ENCODE measurements around the gene TNK2. TPM values are rescaled to one million over a fixed set of nuclear protein-coding genes. Genes with fewer than 3 reads are reported as not detected.
A peak's percentile ranks its signal among the peaks of the same experiment; 100 is the strongest.
"Not testable (repeated sequence)": the region's sequence is repeated elsewhere in the genome, so short reads cannot be mapped to it uniquely, and the experiment has no call there.

TNK2 gene
- total RNA-seq, 4 donors from 2014 or later, result 6.1 to 81.2 (median 24.4) TPM

DNA sequence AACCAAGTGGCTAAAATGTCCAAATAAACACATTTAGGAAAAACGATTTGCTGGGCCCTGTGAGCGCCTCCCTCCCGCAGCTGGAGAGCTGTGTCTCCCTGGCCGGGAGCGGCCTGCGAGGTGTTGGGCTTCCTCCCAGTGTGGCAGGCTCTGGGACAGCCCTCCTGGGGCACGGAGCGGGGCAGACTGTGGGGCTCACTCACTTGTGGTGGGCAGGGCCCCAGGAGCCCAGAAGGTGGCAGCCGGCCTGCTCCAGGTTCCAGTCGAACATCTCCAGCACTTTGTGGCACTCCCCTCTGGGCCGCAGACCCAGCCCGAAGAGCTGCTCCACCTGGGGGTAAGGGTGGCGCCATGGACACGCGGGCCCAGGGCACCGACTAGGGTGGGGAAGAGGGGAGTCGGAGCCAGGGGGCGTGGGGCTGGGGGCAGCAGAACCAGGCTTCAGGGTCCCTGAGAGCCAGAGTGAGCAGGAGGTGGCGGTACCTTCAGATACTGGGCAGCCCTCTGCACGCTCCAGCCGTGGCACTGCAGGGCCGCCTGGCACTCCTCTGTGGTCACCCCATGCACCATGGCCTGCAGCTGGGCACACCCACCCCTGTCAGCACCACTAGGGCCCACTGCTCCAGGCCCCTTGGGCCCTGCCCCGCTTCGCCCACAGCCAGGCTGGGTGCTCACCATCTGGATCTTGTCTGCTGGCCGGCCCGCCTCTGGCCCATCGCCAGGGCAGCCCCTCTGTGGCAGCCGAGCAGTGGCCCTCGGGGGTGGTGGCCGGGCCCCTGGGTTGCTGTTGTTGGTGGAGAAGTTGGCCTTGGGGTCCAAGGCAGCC lies 41.5 kb downstream of the TNK2 start:
- Histone ChIP-seq H3K9me3 (no peaks in the 10 kb centered on the region), H3K27me3 (no peaks in the 10 kb centered on the region), H3K4me3 (no peak overlapping the region), H3K4me1 (no peaks in the 10 kb centered on the region), H3K27ac (no peak overlapping the region), H3K36me3 (no peaks in the 10 kb centered on the region)
- no peak for DNase-seq
- no peak for TF ChIP-seq POLR2A (IDR thresholded peaks at IDR 0.05)
- TF ChIP-seq, protein P1, sequence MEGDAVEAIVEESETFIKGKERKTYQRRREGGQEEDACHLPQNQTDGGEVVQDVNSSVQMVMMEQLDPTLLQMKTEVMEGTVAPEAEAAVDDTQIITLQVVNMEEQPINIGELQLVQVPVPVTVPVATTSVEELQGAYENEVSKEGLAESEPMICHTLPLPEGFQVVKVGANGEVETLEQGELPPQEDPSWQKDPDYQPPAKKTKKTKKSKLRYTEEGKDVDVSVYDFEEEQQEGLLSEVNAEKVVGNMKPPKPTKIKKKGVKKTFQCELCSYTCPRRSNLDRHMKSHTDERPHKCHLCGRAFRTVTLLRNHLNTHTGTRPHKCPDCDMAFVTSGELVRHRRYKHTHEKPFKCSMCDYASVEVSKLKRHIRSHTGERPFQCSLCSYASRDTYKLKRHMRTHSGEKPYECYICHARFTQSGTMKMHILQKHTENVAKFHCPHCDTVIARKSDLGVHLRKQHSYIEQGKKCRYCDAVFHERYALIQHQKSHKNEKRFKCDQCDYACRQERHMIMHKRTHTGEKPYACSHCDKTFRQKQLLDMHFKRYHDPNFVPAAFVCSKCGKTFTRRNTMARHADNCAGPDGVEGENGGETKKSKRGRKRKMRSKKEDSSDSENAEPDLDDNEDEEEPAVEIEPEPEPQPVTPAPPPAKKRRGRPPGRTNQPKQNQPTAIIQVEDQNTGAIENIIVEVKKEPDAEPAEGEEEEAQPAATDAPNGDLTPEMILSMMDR (IDR thresholded peaks at IDR 0.05), result no peak
- intact Hi-C loops (cut with DNase I; ENCODE audit: low total_unique reads), result no loop called here

DNA sequence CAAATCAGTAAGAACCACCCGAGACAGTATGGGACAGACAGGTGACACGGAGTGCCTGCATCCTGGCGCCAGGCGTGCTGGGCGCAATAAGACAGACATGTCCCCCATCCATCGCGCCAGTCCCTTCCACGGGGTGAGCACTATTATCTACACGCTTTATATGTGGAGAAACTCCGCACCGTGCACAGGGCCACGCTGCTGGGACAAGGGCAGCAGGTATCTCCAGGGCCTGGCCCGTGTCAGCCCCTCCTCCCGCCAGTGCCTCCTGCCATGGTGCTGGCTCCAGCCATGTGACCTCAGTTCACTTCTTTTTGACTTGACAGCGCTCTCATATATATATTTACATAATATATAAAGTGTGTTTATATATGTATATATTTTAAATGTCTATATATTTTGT lies 42.6 kb downstream of the TNK2 start:
- Histone ChIP-seq H3K27ac (no peak overlapping the region), H3K4me1 (no peaks in the 10 kb centered on the region), H3K36me3 (no peaks in the 10 kb centered on the region), H3K4me3 (no peak overlapping the region), H3K9me3 (no peaks in the 10 kb centered on the region), H3K27me3 (no peaks in the 10 kb centered on the region)
- TF ChIP-seq, protein P1 (IDR thresholded peaks at IDR 0.05), result no peak
- no peak for TF ChIP-seq POLR2A (IDR thresholded peaks at IDR 0.05)
- DNase-seq, result no peak
- intact Hi-C loops (cut with DNase I; ENCODE audit: low total_unique reads), result no loop called here

DNA sequence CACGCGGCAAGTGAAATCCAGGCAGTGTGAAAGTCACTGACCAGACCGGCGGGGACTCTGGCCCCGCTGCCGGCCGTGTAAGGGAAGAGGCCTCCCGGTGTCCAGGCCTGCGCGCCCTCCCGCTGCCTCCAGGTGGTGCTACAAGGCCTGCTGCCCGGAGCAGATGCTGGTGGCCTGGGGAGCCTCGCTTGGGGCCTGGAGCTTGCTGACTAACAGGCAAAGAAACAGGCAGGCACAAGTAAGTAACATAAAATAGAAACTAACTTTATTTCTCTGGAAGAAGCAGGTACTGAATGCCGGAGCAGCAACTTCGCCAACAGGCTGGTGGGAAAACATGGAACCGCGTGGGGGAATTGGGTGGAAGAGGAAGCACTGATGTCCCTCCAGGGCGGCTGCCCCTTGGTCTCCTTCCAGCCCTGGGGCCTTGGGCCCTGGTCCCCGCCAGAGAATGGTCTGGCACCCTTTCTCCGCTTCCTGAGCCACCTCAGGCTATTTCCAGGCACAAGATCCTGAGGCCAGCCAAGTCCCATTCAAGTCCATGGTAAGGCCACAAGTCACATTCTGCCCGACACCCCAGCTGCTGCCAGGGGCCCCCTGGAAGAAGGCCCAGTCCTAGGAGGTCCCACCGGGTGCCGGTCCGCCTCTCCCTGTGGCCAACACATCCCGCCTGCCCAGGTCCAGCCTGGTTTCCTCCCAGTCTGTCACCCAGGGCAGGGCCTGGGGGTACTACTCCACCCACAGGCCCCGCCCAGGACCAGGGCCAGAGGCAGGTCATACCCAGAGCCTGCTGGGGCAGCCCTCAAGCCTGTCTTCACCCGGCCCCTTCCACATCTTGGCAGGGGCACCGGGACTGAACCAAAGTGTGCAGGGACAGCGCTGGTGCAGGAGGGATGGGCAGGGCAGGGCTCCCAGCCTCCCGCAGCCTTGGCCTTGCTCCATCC lies 45.0 kb downstream of the TNK2 start:
- TF ChIP-seq, protein P1 (IDR thresholded peaks at IDR 0.05), result peak; percentile 91 to 97 (median 94)
- no peak for TF ChIP-seq POLR2A (IDR thresholded peaks at IDR 0.05)
- Histone ChIP-seq H3K4me1 (no peaks in the 10 kb centered on the region), H3K36me3 (no peaks in the 10 kb centered on the region), H3K4me3 (no peak overlapping the region), H3K27ac (peak overlapping the region; percentile 43 to 51), H3K27me3 (no peaks in the 10 kb centered on the region), H3K9me3 (no peaks in the 10 kb centered on the region)
- intact Hi-C loops (cut with DNase I; ENCODE audit: low total_unique reads), result loop anchor here (2.0 kb wide), 2 partner anchors 31 to 51 kb away; no protein-coding TSS in a partner anchor
- peak; percentile 87 to 88 for DNase-seq

DNA sequence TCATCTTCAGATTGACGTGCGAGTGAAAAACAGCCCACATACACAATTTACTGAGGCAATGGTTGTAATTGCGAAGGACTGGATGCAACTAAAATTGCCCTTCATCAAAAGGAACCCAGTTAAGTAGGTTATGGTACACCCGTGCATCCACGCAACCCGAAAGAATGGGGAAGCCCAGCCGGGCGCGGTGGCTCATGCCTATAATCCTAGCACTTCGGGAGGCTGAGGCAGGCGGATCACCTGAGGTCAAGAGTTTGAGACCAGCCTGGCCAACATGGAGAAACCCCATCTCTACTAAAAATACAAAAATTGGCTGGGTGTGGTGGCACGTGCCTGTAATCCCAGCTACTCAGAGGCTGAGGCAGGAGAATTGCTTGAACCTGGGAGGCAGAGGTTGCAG lies 46.0 kb downstream of the TNK2 start:
- H3K9me3 ChIP-seq, H3K4me3 ChIP-seq, H3K36me3 ChIP-seq, H3K4me1 ChIP-seq, H3K27me3 ChIP-seq, DNase-seq, H3K27ac ChIP-seq: not testable (repeated sequence)
- intact Hi-C loops (cut with DNase I; ENCODE audit: low total_unique reads), result loop anchor here (2.0 kb wide), 2 partner anchors 32 to 52 kb away; no protein-coding TSS in a partner anchor

DNA sequence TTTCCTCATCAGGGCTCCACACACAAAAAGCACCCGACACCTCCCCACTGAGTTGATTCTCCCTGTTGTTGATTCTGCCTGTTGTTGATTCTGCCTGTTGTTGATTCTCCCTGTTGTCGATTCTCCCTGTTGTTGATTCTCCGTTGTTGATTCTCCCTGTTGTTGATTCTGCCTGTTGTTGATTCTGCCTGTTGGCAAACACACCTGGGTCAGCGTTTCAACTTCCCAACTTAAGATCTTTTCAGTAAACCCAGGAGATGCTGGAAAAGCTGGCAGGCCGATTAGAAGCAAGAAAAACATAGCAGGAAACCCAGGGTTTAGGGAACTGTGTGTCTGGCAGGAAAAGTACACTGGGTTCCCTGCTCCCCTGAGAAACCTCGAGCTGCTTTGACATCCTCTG lies 47.9 kb downstream of the TNK2 start:
- no peaks in the 10 kb centered on the region for H3K9me3 ChIP-seq
- no peak overlapping the region for H3K27ac ChIP-seq
- DNase-seq, result no peak
- H3K4me3 ChIP-seq, result no peak overlapping the region
- H3K27me3 ChIP-seq, result no peaks in the 10 kb centered on the region
- no peak for TF ChIP-seq POLR2A (IDR thresholded peaks at IDR 0.05)
- no peaks in the 10 kb centered on the region for H3K4me1 ChIP-seq
- intact Hi-C loops (cut with DNase I; ENCODE audit: low total_unique reads), result no loop called here
- no peaks in the 10 kb centered on the region for H3K36me3 ChIP-seq
